Endothelial cell of umbilical vein (primary cell): ENCODE measurements around the gene ITGA11. TPM values are rescaled to one million over a fixed set of nuclear protein-coding genes. Genes with fewer than 3 reads are reported as not detected.

Experiments
- BruUV-seq: library from RNA; stranded (reverse); fragments of 400-500 nt; replicated peaks from 2 replicates; lab custom pipeline; 2021; lab: Mats Ljungman, UMichigan
- CTCF ChIA-PET: fragments of 300-600, 350-600 bp; sonication (Branson Sonifier 250); formaldehyde crosslinking; loops from one replicate; lab custom pipeline; 2021; ENCODE audit warnings: antibody characterized with exemption, inconsistent platforms; lab: Charles Lee
- POLR2A ChIA-PET: fragments of 300-600, 350-600 bp; sonication (Branson Sonifier 250); formaldehyde crosslinking; loops from one replicate; lab custom pipeline; 2021; ENCODE audit warnings: antibody characterized with exemption, inconsistent platforms; lab: Charles Lee
- DNase-seq: peaks from one replicate; pipeline ENCODE4 v3.0.0-alpha.2; 2011; ENCODE audit warnings: low read depth, low spot score
- FAIRE-seq: peaks from 2 replicates; lab custom pipeline; 2011; peaks lifted over from hg19 to GRCh38; lab: Jason Lieb, UNC
- H2AFZ ChIP-seq: 2 replicates; pipeline ENCODE4 v1.6.0; 2012; ENCODE audit warnings: low read depth, low read length, control low read depth, inconsistent platforms
- H3K27ac ChIP-seq: 2 replicates; pipeline ENCODE4 v1.5.1; 2011; ENCODE audit warnings: low read depth, mild to moderate bottlenecking, control low read depth, low read length, moderate library complexity; ENCODE audit not compliant: insufficient read depth
- H3K27me3 ChIP-seq, 2 experiments: 2 replicates each; pipeline versions ENCODE4 v1.6.0 to v1.6.1; 2011; ENCODE audit warnings: low read length in 2 of 2, mixed read lengths in 1 of 2; ENCODE audit not compliant: control insufficient read depth in 2 of 2, insufficient read depth in 2 of 2
- H3K36me3 ChIP-seq, 2 experiments: 2 replicates in 1 of 2; 3 replicates in 1 of 2; pipeline ENCODE4 v1.5.1; 2011; ENCODE audit warnings: low read length in 2 of 2, mild to moderate bottlenecking in 1 of 2, moderate library complexity in 1 of 2; ENCODE audit not compliant: control insufficient read depth in 2 of 2, insufficient read depth in 2 of 2; ENCODE audit errors: extremely low read depth in 1 of 2
- H3K4me1 ChIP-seq: 3 replicates; pipeline ENCODE4 v1.5.1; 2011; ENCODE audit warnings: mild to moderate bottlenecking, low read length; ENCODE audit not compliant: control insufficient read depth, insufficient read depth; ENCODE audit errors: extremely low read depth
- H3K4me2 ChIP-seq: 2 replicates; pipeline ENCODE4 v1.6.1; 2011; ENCODE audit warnings: low read length, control low read depth, mixed read lengths; ENCODE audit not compliant: insufficient read depth
- H3K4me3 ChIP-seq, 3 experiments: fragments of 200-600 bp in 1 of 3; sonication (generic), shearing (Covaris generic) in 1 of 3; replicated peaks in 1 of 3; 2 replicates each; pipeline ENCODE4 v1.5.1; 2011 to 2016; ENCODE audit warnings: control low read depth in 3 of 3, low read length in 3 of 3, mild to moderate bottlenecking in 2 of 3, inconsistent platforms in 1 of 3, low read depth in 1 of 3, moderate library complexity in 1 of 3; ENCODE audit not compliant: insufficient read depth in 1 of 3
- H3K79me2 ChIP-seq: 2 replicates; pipeline ENCODE4 v1.6.0; 2012; ENCODE audit warnings: low read length, inconsistent platforms; ENCODE audit not compliant: control insufficient read depth, insufficient read depth
- H3K9ac ChIP-seq: replicated peaks from 2 replicates; pipeline ENCODE3; 2011; ENCODE audit warnings: low read length, control low read depth; ENCODE audit not compliant: insufficient read depth; ENCODE audit errors: extremely low read depth
- H3K9me1 ChIP-seq: replicated peaks from 3 replicates; pipeline ENCODE4 v1.6.0; 2011; ENCODE audit warnings: mild to moderate bottlenecking, low read length; ENCODE audit not compliant: control insufficient read depth, insufficient read depth; ENCODE audit errors: extremely low read depth
- H3K9me3 ChIP-seq: replicated peaks from 2 replicates; pipeline ENCODE4 v1.5.1; 2012; ENCODE audit warnings: low read length, inconsistent platforms; ENCODE audit not compliant: control insufficient read depth, insufficient read depth
- H4K20me1 ChIP-seq: replicated peaks from 2 replicates; pipeline ENCODE3; 2011; ENCODE audit warnings: mild to moderate bottlenecking, low read length; ENCODE audit not compliant: control insufficient read depth, insufficient read depth; ENCODE audit errors: extremely low read depth
- CTCF ChIP-seq, 2 donors: IDR thresholded peaks; 1 replicate in 1 of 2; 2 replicates in 1 of 2; pipeline ENCODE4 v1.5.1; 2011; ENCODE audit warnings: low read length in 2 of 2, mild to moderate bottlenecking in 2 of 2, moderate library complexity in 2 of 2, control low read depth in 1 of 2, inconsistent platforms in 1 of 2, low read depth in 1 of 2; ENCODE audit not compliant: insufficient read depth in 1 of 2; ENCODE audit errors: extremely low read depth in 1 of 2
- FOS ChIP-seq: IDR thresholded peaks from 2 replicates; pipeline ENCODE4 v1.6.1; 2011; ENCODE audit warnings: mild to moderate bottlenecking, low read length, moderate library complexity, borderline replicate concordance; ENCODE audit not compliant: insufficient read depth
- GATA2 ChIP-seq: IDR thresholded peaks from 2 replicates; pipeline ENCODE4 v1.7.0; 2011; ENCODE audit warnings: low read depth, mild to moderate bottlenecking, moderate library complexity, mixed read lengths, low read length; ENCODE audit not compliant: insufficient read length, insufficient read depth
- JUN ChIP-seq: IDR thresholded peaks from 2 replicates; pipeline ENCODE4 v1.6.1; 2011; ENCODE audit warnings: borderline replicate concordance, low read depth; ENCODE audit not compliant: insufficient read length, insufficient read depth
- POLR2A ChIP-seq: IDR thresholded peaks from 2 replicates; pipeline ENCODE4 v1.6.1; 2012; ENCODE audit warnings: low read depth, mild to moderate bottlenecking, control low read depth, low read length
- POLR2AphosphoS5 ChIP-seq: IDR thresholded peaks from 2 replicates; pipeline ENCODE4 v1.6.1; 2012; ENCODE audit warnings: low read depth, mild to moderate bottlenecking, control low read depth, low read length, moderate library complexity; ENCODE audit not compliant: insufficient read depth
- dilution Hi-C: fragments of 300-500 bp; cut with MboI; formaldehyde crosslinking; loops from one replicate; pipeline ENCODE4 v1.15.0; 2019; ENCODE audit warnings: low sequenced_read_pairs; ENCODE audit not compliant: extremely low pct_ligation_motif_present
- intact Hi-C: fragments of 100-400 bp; cut with micrococcal nuclease; formaldehyde crosslinking; loops from one replicate; pipeline ENCODE4 v1.10.0; 2022
- polyA plus RNA-seq, 4 experiments: library from polyadenylated mRNA; depleted of rRNA in 3 of 4; stranded (reverse) in 3 of 4; unstranded in 1 of 4; fragments of >200 nt; gene quantifications; 2 replicates each; pipeline versions ENCODE4 v1.2.1 to v1.2.3, GENCODE V29; 2011 to 2012; ENCODE audit warnings: missing spikeins in 1 of 4
- total RNA-seq: library from RNA; stranded (reverse); gene quantifications from 2 replicates; pipeline ENCODE4 v1.2.3, GENCODE V29; 2021

Gene ITGA11
- total and polyA plus RNA-seq, 2 donors (not counting 3 experiments of a cell fraction or from before 2014, with no cell fraction given), result 0.18 to 1.0 TPM

DNA sequence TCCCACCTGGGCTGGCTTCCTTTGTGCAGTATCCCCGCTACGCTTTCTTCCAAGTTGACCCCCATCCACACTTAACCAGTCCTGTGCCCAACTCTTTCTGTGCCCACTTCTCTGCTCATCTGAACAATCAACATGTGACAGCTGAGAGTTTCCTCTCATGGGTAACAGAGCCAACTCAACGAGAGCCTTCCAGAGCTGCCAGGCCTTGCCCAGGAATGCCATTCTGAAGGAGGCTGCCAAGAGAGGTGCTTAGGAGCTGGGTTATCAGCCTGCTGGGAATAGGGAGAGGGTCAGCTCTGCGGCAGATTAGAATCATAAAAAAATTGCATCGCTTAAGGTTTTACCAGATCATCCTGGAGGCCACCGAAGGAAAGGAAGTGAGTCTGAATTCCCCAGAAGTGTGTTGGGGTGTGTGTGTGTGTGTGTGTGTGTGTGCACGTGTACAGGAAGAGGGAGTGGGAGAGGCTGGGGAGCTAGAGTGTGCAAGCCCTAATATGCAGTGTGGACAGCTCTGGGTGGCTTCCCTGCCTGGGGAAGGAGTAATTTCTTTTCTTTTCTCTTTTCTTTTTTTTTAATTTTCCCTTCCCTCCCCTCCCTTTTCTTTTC lies 66.7 kb downstream of the ITGA11 start:
- Histone ChIP-seq H3K27me3 (no peaks in the 10 kb centered on the region), H3K9ac (no peak overlapping the region), H3K9me1 (no peaks in the 10 kb centered on the region), H3K4me2 (no peak overlapping the region), H3K4me1 (peaks cover 45% of the 10 kb centered on the region), H2AFZ (peak overlapping the region; percentile 18), H3K4me3 (no peak overlapping the region), H3K36me3 (no peaks in the 10 kb centered on the region), H4K20me1 (no peaks in the 10 kb centered on the region), H3K79me2 (no peaks in the 10 kb centered on the region), H3K9me3 (no peaks in the 10 kb centered on the region), H3K27ac (peak overlapping the region; percentile 28)
- DNase-seq, result peak; percentile 57
- ChIA-PET POLR2A (no interaction called here), CTCF (interaction anchor here (1.1 to 3.2 kb wide), 7 partner anchors 8 to 58 kb away, joined by 3 to 16 read pairs (median 6); no protein-coding TSS in a partner anchor)
- dilution Hi-C loops, result no loop called here
- FAIRE-seq, result peak; percentile 42
- TF ChIP-seq GATA2 (peak; percentile 18), POLR2AphosphoS5 (no peak), JUN (no peak), FOS (no peak), CTCF (IDR thresholded peaks at IDR 0.05; ENCODE audit: extremely low read depth in 1 of 2, insufficient read depth in 1 of 2, low read depth in 1 of 2, low read length in 2 of 2) (no peak), POLR2A (no peak)
- intact Hi-C loops, result loop anchor here (1.0 kb wide), 1 partner anchor 13 kb away; no protein-coding TSS in a partner anchor
- no TSS peak for BruUV-seq
